ENCODE results near the gene PARP3.

The PARP3 gene

DNA sequence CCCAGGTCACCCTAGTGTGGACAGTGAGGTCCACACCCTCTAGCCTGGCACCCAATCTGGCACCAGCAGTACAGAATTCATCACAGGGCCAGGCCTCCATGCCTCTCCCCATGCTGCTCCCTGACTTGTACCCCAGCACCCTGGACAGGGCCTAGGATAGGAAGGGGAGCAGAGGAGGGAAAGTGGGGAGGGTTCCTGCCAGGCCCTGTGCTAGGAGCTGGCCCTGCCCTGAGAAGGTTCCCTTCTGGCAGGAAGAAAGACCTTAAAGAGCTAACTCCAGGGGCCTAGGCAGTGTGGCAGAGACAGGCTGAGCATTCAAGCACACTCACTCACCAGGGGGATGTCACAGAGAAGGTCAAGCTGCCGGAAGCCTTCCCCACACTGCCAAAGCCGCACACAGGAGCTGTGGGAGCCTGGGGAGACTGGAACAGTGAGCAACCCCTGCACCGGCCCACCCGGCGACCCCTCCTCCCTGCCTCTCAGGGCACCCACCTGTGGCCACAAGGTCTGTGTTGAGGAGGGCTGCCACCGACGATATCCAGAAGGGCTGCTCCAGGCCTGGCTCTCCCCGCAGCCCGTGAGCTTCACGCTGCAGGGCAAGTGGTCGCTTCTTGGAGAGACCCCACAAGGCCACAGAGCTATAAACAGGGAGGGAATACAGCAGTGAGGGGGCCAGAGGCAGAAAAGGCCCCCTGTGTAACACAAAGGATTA lies 7.9 kb upstream of the PARP3 start:
- no peak for DNase-seq (ENCODE audit: low read depth in 2 of 2)

DNA sequence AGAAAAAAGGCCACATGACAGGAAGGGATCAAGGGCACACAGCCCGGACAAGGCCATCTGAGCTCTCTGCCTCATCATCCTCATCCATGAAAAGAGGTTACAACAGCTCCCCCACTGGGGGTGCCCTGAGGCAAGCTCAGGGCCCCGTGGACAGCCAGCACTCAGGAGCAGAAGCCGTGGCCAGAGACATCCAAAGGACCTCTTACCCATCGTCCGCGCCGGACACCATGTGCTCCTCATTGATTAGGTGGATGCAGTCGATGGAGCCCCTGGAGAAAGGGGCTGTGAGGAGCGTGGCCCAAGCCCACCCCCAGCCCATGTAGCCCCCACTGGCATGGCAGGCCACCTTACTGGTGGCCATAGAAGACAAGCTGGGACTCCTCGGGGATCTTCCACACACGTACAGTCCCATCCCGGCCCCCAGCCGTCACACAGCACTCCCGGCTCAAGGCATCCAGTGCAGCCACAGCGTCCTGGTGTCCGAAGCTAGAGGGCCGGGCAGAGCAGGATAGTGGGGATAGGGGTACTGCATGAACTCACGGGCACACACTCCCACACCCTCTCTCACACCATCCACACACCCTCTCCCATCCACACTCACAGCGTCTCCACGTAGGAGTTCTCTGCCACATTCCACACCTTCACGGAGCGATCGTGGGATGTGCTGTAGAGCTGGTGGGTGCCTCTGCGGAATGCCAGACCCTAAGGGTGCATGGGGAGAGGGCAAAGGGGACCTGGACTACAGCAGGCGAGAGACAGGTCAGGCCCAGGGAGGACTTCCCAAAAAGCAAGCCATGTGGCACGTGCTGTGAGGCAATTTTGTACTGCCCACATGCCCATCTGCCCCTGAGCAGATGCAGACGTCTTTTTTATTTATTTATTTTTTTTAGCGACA lies 6.9 kb upstream of the PARP3 start:
- no peak for DNase-seq (ENCODE audit: low read depth in 2 of 2)

DNA sequence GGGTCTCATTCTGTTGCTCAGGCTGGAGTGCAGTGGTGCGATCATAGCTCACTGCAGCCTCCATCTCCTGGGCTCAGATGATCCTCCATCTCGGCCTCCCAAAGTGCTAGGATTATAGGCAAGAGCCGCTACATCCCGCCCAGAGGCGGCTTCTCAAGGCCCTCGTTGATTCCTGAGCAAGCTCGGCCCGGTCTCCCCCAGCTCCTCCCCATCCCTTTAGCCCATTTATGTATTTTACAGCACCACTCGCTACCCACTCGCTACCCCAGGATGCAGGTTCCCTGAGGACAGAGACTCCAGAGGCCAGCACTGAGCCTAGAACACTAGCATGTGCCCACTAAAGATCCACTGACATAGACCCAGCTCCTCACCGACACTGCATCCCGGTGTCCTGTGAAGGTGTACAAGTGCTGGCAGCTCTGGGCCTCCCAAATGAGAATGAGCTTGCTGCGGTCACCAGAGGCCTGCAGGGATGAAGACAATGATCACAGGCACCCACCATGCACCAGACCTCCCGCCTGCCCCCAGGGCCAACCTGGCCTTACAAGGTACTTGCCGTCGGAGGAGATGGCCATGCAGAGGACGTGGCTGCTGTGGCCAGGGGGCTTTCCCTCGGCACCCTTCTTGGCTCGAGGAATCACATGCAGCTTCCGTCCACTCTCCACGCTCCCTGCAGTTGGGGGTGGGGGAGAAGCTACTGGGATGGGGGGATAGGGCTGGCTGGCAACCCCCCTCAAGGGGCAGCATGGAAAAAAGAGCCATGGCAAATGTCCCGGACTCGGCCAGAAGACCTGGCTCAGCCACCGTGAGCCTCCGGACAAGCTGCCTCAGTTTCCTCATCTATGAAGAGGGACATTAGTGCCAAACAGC lies 6.0 kb upstream of the PARP3 start:
- DNase-seq (ENCODE audit: low read depth in 2 of 2): no peak

DNA sequence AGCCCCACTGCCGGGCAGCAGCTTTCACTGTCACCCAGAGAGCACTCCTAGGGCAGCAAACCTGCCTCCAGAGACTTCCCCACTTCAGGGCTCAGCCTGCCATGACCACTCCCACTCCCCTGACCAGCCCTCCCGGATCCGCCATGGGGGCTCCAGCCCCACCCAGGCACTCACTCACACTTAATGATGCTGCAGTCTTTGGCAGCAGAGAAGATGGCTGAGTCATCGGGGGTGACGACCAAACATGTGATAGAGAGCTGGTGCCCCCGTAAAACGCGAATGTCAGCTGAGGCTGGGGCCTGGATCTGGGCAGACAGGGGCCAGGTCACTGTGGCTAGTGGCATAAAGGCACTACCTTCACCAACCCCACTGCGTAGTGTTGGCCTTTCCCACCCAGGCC lies 5.1 kb upstream of the PARP3 start:
- DNase-seq (ENCODE audit: low read depth in 2 of 2): no peak

DNA sequence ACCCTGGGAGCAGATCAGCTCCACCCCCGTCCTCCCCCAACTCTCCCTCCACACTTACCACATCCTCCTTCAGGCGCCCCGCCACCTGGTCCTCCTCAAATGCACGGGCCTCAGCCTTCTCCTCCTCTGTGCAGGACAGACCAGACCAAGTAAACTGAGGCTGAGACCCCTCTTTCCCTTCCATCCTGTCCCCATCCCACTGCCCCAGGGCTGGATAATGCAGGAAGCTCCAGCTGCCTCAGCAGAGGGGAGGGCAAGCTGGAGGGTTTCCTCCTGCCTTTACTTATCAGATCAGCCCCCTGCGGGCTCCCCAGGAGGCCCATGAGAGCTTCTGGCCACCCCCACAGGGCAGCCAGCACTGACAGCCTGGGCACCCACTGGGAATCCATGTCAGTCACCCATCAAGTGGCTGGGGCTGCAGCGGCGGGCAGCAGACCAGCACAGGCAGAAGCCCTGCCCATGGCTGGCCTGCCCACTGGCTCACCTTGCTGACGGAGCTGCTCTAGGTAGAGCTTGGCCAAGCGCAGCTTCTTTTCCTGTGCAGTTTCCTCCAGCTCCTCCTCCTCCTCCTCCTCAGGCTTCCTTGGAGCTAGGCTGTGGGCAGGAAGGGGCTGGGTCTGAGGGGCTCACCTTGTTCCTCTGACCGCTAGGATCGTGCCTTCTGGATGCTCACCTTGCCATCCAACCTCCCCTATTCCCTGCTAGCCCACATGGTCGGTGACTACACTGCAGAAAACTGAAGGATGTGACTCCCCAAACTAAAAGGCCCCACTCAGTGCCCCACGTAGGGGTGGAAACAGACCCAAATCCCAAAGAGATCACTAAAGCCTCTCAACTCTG lies 4.3 kb upstream of the PARP3 start:
- DNase-seq (ENCODE audit: low read depth in 2 of 2): no peak

DNA sequence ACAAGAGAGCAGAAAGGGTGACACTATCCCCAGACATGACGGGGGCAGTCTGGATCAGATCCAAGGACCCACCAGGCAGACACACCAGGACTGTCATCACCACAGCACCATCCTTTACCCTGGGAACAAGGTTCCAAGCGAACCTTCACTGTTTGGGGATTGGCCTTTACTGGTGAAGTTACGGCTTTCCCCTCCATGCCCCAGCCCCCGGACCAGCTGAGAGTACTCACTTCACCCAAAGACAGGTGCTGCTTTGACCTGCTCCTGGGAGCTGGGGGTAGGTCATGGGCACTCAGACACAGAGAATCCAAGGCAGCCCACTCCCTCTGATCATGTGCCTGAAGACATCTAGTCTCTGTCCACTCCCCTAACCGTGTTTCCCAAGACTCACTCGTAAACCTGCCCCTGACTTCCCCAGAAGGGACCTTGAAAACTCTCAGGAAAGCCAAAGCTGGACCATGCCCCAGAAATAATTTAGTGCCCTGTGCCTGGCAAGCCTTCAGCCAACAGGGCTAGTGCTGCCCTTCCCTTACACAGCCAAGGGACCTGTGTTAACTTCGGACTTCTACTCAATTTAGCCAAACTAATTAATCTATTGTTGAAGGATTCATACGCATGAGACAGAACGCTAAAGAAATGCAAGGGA lies 3.3 kb upstream of the PARP3 start:
- no peak for DNase-seq (ENCODE audit: low read depth in 2 of 2)

DNA sequence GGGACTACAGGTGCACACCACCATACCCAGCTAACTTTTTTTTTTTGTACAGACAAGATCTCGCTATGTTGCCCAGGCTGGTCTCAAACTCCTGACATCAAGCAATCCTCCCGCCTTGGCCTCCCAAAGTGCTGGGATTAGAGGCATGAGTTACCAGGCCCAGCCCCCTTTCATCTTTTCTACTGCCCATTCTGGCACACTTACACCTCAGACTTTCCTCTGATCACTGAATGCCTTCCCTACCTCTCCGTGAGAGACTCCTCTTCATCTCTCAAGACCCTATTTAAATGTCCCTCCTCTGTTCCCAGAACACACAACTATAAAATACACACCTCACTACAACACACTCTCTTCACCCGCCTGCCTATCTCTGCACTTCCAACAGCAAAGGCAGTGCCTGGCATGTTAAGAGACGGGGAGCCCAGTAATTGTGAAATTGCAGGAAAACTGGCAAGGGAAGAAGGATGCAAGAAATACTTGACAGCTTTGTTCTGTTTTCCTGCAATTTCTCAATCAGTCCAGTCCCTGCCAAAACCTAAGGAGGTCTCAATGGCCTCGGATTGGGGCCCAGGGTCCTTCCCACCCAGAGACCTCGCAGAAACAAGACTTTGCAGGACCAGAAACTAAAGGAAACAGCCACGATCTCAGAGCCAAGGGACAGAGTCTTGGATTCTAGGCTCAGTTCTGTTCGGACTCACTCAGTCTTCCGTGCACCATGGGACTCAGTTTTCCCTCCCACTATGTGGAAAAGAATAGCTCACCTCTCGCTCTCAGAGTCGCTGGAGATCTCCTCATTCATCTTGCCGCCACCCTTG lies 1.3 kb upstream of the PARP3 start:
- no peak for DNase-seq (ENCODE audit: low read depth in 2 of 2)

DNA sequence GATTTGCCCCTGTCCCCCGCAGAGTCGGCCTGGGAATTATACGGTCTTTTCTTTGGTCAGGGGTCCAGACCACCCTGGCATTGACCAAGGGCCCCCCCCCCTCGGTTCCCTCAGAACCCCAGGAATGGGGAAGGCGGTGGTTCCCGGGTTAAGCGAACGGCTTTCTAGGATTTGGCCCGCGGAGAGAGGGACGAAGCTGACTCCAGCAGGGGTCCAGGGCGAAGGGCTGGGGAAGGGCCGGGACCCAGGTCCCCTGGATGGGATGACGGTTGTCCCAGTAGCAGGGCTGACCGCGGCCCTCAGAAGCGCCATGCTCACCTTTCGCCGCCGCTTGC lies 733 bp upstream of the PARP3 start:
- no peak for DNase-seq (ENCODE audit: low read depth in 2 of 2)

DNA sequence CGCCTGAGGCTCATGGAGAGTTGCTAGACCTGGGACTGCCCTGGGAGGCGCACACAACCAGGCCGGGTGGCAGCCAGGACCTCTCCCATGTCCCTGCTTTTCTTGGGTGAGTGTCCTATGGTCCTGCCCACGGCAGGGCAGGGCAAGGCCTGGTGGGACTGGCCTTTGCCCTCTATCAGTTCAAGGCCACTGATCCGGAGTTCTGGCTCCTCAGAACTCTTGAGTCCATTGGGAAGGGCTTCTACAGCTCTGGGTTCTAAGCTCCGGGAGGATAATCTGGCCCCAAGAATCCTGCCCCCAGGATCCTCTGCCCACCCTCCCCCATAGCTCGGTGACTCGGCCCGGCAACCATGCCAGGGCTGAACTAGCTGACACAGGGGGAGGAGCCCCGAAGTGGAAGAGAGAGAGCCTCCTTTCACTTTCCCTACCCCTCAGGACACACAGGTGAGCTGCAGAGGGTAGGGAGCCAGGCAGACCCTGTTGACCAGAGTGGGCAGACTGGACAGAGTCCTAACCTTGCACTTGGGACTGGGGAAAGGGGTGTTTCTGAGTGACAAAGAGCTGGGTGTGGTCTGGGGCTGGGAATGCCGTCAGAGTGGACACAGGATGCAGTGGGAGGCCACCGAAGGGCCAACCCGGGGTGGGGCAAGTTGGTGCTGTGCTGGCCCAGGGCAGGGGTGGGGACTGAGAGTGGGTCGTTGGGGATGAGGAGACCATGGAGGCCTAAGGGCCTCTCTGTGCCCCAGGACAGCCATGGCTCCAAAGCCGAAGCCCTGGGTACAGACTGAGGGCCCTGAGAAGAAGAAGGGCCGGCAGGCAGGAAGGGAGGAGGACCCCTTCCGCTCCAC lies 664 bp downstream of the PARP3 start:
- DNase-seq (ENCODE audit: low read depth in 2 of 2): peak; percentile 45 to 55

DNA sequence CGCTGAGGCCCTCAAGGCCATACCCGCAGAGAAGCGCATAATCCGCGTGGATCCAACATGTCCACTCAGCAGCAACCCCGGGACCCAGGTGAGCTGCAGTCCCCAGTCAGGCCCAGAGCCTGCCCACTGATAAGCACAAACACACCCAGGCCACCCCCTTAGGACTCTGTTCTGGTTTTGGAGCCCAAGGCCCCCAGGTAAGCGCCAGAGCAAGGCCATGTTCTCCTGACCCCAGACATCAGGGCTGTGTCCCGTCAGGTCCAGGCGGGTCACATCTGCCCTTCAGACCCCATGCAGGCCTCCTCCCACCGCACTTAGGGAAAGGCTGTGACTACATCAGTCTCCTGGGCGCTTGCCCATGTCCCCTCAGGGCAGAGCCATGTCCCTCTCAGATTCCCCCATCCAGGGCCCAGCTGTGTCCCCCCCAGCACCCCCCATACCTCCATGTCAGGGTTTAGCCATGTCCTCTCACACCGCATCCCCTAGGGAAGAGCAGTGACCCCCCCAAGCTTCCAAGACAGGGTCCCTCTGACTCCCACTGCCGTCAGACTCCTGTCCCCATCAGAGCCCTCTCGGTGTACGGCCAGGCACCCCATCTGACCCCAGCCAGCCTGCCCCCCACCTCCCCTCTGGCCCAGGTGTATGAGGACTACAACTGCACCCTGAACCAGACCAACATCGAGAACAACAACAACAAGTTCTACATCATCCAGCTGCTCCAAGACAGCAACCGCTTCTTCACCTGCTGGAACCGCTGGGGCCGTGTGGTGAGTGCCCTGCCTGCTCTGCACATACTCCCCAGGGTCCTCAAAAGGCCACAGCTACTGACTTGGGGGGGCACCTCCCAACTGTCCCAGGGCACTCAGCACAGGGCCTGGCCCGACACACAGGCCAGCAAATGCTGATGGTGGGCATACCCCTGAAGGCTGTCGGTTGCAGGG lies 1.6 kb downstream of the PARP3 start:
- DNase-seq (ENCODE audit: low read depth in 2 of 2): no peak

DNA sequence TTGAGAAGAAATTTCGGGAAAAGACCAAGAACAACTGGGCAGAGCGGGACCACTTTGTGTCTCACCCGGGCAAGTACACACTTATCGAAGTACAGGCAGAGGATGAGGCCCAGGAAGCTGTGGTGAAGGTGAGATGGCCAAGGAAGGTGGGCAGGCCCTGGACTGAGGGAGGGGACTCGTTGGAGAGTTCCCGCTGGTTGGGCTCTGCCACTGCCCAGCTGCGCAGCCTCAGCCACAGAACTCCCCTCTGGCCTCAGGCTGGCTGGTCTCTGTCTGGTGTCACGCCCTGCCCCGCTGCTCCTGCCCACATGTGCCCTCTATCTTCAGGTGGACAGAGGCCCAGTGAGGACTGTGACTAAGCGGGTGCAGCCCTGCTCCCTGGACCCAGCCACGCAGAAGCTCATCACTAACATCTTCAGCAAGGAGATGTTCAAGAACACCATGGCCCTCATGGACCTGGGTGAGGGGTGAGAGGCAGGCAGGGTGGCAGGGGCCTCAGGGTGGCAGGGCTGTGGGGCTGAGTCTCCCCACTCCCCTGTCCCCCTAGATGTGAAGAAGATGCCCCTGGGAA lies 2.4 kb downstream of the PARP3 start:
- no peak for DNase-seq (ENCODE audit: low read depth in 2 of 2)

DNA sequence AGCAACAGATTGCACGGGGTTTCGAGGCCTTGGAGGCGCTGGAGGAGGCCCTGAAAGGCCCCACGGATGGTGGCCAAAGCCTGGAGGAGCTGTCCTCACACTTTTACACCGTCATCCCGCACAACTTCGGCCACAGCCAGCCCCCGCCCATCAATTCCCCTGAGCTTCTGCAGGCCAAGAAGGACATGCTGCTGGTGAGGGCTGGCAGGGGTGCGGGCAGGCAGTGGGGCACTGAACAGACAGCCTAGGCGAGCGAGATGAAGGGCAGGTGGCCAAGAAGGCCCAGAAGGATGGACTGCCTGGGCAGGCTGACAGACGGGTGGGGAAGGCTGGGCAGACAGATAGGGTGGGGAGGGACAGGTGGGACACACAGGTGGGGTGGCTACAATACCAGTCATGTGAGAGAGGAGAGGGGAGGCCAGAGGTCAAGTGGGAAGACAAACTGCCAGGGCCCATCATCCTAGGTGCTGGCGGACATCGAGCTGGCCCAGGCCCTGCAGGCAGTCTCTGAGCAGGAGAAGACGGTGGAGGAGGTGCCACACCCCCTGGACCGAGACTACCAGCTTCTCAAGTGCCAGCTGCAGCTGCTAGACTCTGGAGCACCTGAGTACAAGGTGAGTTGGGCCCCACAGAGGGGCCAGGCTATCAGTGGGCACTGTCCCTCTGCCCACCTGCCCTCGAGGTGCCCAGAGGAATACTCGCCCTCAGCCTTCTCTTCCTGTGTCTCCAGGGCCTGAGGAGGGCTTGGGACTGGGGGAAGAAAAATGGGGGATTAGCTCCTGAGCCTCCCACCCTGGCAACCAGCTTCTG lies 3.1 kb downstream of the PARP3 start:
- DNase-seq (ENCODE audit: low read depth in 2 of 2): no peak

DNA sequence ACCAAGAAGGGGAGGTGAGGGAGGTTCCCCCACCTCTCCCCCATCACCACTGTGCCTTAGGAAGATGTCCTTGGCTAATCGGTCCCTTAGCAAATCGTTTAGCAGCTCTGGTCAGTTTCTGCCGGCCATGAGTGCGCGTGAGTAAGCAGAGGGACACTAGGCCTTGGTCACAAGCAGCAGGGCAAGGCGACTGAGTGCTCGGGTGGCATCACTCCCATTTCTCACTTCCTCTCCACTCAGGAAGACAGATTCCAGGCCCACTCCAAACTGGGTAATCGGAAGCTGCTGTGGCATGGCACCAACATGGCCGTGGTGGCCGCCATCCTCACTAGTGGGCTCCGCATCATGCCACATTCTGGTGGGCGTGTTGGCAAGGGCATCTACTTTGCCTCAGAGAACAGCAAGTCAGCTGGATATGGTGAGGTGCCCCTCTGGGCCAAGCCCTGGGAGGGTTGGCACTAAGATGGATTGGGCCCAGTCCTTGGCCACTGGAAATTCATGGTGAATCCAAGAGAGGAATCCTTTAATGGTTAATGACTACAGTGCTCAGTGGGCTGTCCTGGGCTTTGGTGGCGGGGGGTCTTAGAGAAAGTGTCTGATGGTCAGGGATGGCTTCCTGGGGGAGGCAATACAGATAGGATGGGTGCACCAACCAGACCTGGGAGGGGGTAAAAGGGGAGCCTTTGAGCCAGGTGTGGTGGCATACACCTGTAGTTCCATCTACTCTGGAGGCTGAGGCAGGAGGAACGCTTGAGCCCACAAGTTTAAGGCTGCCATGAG lies 4.0 kb downstream of the PARP3 start:
- DNase-seq (ENCODE audit: low read depth in 2 of 2): no peak

DNA sequence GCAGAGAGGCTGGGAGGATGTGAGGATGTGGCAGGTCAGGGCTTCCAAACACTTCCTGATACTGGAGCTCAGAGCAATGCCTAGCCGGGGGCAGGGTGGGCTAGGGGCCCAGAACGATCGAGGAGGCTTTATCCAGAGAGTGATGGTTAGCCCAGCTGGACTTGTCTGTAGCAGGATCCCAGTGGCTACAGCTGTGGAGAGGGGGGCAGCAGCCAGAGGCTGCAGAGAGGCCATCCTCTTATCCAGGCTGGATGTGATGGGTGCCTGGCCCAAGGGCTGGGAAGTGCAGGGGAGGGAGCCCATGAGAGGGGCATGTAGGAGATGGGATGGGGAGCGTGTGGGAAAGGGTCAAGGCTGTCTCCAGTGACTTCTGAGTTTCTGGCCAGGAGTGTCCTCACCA lies 4.6 kb downstream of the PARP3 start:
- no peak for DNase-seq (ENCODE audit: low read depth in 2 of 2)

DNA sequence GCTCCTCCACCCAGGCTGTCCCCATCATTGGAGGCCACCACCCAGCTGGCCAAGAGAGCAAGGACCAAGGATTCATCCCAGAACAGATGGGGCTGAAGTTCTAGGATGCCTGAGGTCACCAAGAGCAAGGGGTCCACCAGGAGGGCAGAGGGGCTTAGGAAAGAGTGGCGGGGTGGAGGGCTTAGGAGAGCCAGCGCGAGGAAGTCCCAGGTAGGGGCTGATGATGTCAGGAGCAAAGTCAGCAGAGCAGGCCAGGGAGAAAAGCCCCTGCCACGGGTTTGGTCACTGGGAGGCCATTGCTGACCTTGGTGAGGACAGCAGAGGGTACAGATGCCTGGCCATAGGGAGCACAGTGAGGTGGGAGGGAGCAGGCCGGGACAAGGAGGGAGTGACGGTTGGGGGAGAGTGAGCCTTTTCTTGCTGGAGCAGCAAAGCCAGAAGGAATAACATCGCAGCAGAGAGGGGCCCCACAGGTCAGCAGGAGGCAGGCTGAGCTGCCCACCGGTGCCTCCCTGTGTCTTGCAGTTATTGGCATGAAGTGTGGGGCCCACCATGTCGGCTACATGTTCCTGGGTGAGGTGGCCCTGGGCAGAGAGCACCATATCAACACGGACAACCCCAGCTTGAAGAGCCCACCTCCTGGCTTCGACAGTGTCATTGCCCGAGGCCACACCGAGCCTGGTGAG lies 5.2 kb downstream of the PARP3 start:
- DNase-seq (ENCODE audit: low read depth in 2 of 2): no peak
